Left renal pelvis (tissue), 4 donors: ENCODE data around the gene HPS1. TPM values are rescaled to one million over a fixed set of nuclear protein-coding genes. Genes with fewer than 3 reads are reported as not detected.

Experiments
- DNase-seq, 4 donors: peaks; one replicate each; pipeline ENCODE4 v3.0.0-alpha.2; 2013; ENCODE audit warnings: low read depth in 4 of 4, low spot score in 3 of 4
- polyA plus RNA-seq, 4 donors: library from polyadenylated mRNA; unstranded; fragments of 120-200 nt; gene quantifications; one replicate each; pipeline ENCODE4 v1.2.1, GENCODE V29; 2013; ENCODE audit not compliant: insufficient read length in 4 of 4

HPS1 gene
- polyA plus RNA-seq, 4 donors = 29.6 to 47.4 (median 31.0) TPM

- DNase-seq = no peak
Measured at GRCh38 chr10:98465866-98466265, 19.1 kb upstream of the HPS1 start.

GRCh38 chr10:98463976-98464754 lies 17.4 kb upstream of the HPS1 start:
- DNase-seq = no peak

DNA sequence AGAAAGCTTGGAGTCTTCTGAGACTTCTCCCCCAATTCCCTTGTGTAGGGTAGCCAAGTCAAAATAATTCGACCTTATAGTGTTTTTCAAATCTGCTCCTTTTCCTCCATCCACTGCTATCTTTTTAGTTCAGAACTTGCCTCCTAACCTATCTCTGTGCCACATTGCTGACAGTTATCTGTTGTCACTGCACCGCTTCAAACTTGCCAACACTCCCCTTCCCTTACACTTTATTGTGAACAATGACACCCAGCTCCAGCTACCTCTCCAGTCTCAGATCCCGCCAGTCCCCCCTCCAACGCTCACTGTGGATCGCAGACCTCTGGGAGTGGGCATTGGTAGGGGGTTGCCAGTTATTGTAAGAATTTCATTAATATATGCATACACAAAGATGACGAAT lies 16.3 kb upstream of the HPS1 start:
- no peak for DNase-seq

- DNase-seq = no peak
Measured at GRCh38 chr10:98461500-98461842, 14.7 kb upstream of the HPS1 start.

GRCh38 chr10:98460837-98461499 lies 14.2 kb upstream of the HPS1 start:
- no peak for DNase-seq

DNA sequence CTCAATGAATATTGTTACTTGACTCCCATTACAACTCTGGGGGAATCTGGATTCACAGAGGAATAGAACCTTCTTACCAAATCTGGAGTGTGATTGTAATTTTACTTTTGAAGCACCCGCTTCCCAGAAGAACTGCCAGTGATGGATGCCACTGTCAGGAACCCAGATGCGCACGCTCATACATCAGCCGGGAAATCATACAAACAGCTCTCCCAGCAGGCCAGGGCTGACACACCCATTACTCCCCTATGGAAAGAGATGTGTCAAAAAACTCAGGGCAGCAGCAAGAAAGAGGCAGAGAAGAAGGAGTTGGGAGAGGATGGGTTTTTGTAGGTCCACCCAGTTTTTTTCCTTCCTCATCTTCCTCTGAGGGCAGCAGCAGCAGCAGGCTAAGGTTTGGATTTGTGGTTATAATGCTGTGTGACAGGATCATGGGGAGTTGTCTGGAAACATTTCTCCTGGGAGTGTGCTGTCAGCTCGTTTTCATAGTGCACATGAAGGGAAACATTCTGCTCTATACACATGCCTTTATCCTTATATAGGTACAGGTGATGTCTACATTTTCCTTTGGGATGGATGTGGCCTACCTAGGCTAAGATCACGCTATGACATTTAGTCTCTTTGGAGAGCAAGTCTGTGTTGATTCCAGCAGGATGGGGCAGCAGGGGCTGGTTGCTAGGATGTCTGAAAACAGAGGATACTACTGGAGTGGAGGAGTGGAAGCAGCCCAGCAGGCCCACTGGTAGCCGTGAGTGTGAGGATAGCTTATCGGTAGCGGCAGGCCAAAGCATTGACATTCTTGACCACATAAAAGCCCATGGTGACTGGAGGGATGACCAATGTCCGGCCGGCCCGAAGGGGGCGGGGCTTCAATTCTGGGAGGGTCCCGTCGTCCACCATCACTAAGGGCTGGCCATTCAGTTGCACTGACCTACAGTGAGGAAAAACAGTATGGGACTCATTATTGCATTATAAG lies 12.4 kb upstream of the HPS1 start:
- DNase-seq = no peak

DNA sequence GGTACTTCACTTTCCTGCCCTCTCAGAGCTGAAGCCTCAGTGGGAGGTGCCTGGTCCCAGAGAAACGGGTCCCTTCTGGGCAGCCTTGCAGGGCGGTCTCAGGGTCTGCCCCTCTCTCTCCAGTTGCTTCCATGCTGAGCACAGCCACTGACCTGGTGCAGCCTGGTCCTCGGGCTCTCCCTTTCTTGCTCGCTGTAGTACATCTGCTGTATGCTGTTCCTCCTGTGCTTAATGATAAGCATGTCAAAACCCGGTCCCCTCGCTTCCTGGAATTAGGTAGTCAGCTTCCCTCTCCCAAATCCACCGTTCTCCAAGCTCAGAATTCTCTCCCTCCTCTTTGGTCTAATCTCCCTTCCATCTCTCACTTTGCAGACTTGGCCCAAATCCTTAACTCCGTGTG lies 11.0 kb upstream of the HPS1 start:
- DNase-seq = no peak

- DNase-seq = no peak
Measured at GRCh38 chr10:98456686-98457482, 10.1 kb upstream of the HPS1 start.

DNA sequence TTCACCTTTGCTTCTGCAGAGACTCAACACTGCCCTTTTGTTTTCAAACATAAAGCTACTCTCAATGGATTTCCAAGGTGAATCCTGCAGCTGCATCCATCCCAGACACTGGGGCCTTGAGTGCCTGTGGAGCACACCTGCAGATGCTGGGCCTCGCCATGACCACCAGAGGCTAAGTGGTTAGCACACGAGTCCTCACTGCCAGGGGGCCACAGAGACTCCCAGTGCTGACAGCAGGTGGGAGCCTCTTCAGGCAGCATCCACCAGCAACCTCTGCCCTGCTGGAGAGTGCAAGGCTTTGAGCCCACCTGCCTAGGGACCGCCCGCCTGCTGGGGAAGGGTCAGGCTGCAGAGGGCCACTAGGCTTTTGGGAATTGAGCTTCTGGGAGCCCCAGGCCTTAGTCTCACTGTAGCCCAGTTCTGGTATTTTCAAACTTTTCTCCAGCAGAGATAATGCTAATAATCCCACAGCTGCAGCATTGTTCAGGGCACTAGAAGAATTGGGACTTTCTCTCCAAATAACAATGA lies 9.4 kb upstream of the HPS1 start:
- no peak for DNase-seq

DNA sequence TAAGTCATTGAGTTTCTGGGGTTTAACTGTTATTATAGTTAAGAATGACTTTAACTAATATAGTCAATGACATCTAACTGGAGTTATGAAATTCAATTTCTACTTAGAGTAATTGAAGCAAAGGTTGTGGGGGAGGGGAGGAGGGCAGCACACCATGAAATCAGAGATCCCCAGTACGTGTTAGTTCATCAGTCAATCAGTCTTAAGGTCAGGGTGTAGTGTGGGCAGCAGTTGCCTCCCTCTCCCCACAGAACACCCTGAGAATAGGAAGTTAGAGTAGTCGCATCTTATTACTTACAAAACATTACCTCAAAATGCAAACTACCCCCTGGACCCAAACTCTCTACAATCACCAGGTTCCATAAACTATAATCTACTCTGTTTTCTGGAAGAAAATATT lies 7.0 kb upstream of the HPS1 start:
- DNase-seq = no peak

GRCh38 chr10:98450618-98451017 lies 3.9 kb upstream of the HPS1 start:
- DNase-seq = no peak

- no peak for DNase-seq
Measured at GRCh38 chr10:98449287-98449686, 2.6 kb upstream of the HPS1 start.

DNA sequence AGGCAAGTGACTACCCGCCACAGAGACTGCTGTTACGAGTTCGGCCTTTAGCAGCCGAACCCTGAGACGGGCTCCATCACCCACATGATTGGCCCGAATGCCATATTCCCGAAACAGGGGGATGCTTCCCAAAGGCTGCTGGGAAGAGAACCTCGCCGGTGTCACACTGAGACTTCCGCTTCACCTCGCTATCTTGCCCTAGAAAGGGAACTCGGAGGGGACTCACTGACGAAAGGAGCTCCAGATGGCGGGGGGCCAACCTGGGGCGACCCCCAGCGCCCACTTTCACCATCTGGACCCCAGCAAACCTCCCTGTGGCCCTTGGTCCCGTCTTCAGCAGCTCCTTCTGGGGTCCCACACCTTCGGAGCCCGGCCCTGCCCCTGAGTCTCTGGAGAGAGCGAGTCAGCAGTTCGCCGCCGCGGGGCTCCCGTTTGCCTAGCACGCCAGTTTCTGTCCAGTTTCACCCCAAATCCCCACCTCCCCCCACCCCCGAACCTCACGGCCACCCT lies 529 bp downstream of the HPS1 start:
- no peak for DNase-seq

DNA sequence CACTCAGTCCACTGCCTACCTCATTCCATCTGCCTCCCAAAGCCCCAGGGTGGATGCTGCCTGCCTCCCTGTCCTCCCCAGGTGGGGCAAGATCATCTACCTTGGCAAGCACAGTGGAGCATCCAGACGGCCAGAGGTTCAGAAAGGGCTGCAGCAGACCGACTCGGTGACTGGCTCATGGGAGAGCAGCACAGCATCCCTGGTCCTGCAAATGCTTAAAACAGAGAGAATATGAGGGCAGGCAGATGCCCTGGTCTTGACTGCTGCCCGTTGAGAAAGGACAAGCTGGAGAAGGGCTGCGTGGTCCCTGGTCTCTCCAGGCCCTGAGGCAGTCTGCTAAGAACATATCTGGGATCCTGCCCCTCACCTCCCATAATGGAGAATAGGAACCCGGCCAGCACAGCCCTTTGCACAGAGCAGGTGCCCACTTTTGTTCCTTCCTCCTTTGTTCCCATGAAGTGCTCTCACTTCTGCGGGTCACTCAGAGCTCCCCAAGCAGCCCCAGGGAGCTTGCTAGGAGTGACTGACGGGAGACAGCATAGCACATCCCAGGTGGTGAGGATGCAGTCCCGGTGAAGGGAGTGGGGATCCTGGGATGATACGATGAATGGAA lies 1.4 kb downstream of the HPS1 start:
- no peak for DNase-seq

- no peak for DNase-seq
Measured at GRCh38 chr10:98444314-98445006, 2.3 kb downstream of the HPS1 start.

DNA sequence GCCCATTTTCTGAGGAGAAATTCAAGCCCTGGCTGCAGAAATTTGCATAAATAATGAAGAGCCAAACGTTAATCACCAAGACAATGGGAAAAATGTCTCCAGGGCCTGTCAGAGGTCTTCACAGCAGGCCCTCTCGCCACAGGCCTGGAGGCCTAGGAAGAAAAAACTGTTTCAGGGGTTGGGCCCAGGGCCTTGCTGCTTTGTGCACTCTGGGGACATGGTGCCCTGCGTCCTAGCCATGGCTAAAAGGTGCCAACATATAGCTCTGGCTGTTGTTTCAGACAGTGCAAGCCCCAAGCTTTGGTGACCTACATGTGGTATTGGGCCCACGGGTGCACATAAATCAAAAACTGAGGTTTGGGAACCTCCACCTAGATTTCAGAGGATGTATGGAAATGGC lies 8.0 kb downstream of the HPS1 start:
- DNase-seq = no peak

- no peak for DNase-seq
Measured at GRCh38 chr10:98436704-98437103, 10.0 kb downstream of the HPS1 start.

GRCh38 chr10:98435178-98435577 lies 11.6 kb downstream of the HPS1 start:
- no peak for DNase-seq
